ENCODE results near the gene VARS2.
"Not testable (repeated sequence)": the region's sequence is repeated elsewhere in the genome, so short reads cannot be mapped to it uniquely, and the experiment has no call there.

The VARS2 gene

GRCh38 chr6:30900863-30901417 is 13.1 kb upstream of the VARS2 start:
- DNase-seq, result no peak

GRCh38 chr6:30901436-30901835 is 12.6 kb upstream of the VARS2 start:
- DNase-seq, result no peak

- DNase-seq, result not testable (repeated sequence)
Observed at GRCh38 chr6:30902196-30902595, 11.8 kb upstream of the VARS2 start.

GRCh38 chr6:30902709-30903108 is 11.3 kb upstream of the VARS2 start:
- DNase-seq, result no peak

- DNase-seq, result no peak
Observed at GRCh38 chr6:30903236-30903635, 10.8 kb upstream of the VARS2 start.

- not testable (repeated sequence) for DNase-seq
Observed at GRCh38 chr6:30907290-30907757, 6.7 kb upstream of the VARS2 start.

GRCh38 chr6:30907758-30908591 is 6.1 kb upstream of the VARS2 start, which contains the start of gene GTF2H4:
Gene GTF2H4, plus strand, starts transcription at chr6:30908207.
- peak; percentile 98 for DNase-seq

- DNase-seq, result no peak
Observed at GRCh38 chr6:30908700-30909099, 5.3 kb upstream of the VARS2 start.

GRCh38 chr6:30910473-30910872 is 3.6 kb upstream of the VARS2 start:
- DNase-seq, result not testable (repeated sequence)

GRCh38 chr6:30912746-30913520 is 1.1 kb upstream of the VARS2 start:
- DNase-seq, result no peak

GRCh38 chr6:30913721-30914075 is 340 bp upstream of the VARS2 start:
- DNase-seq, result no peak

- no peak for DNase-seq
Observed at GRCh38 chr6:30914854-30915590, 984 bp downstream of the VARS2 start.

- peak; percentile 40 for DNase-seq
Observed at GRCh38 chr6:30915591-30915946, 1.5 kb downstream of the VARS2 start.

- no peak for DNase-seq
Observed at GRCh38 chr6:30917041-30917440, 3.0 kb downstream of the VARS2 start.

GRCh38 chr6:30917487-30917886 is 3.4 kb downstream of the VARS2 start:
- no peak for DNase-seq

- DNase-seq, result no peak
Observed at GRCh38 chr6:30918670-30919069, 4.6 kb downstream of the VARS2 start.

- no peak for DNase-seq
Observed at GRCh38 chr6:30922447-30922852, 8.4 kb downstream of the VARS2 start.

- not testable (repeated sequence) for DNase-seq
Observed at GRCh38 chr6:30924040-30924627, 10.1 kb downstream of the VARS2 start.

GRCh38 chr6:30926644-30927043 is 12.6 kb downstream of the VARS2 start:
- no peak for DNase-seq

- not testable (repeated sequence) for DNase-seq
Observed at GRCh38 chr6:30927080-30927479, 13.0 kb downstream of the VARS2 start.

- DNase-seq, result no peak
Observed at GRCh38 chr6:30928677-30929076, 14.6 kb downstream of the VARS2 start.

- no peak for DNase-seq
Observed at GRCh38 chr6:30930506-30930905, 16.5 kb downstream of the VARS2 start.

- DNase-seq, result no peak
Observed at GRCh38 chr6:30931272-30931671, 17.2 kb downstream of the VARS2 start.

Data from femur (tissue), 1 donor.